C4-2B (cell line): ENCODE results near the gene KIF18B.

ENCODE experiments used
- CTCF ChIP-seq: fragments of 450-650 bp; conservative IDR thresholded peaks from 2 replicates; pipeline ENCODE4 v1.5.1; 2017; ENCODE audit warnings: mild to moderate bottlenecking
- ZFX ChIP-seq: fragments of 450-650 bp; IDR thresholded peaks from 2 replicates; pipeline ENCODE4 v1.6.1; 2017

GRCh38 chr17:44956998-44957981 is 9.7 kb upstream of the KIF18B start:
- TF ChIP-seq CTCF: no peak
- no peak for TF ChIP-seq ZFX
